Kidney (tissue), 14 donors: ENCODE results near the gene SPEM1. TPM values are rescaled to one million over a fixed set of nuclear protein-coding genes. Genes with fewer than 3 reads are reported as not detected.

Source experiments
- DNase-seq, 5 donors: peaks; one replicate each; pipeline ENCODE4 v3.0.0-alpha.2; 2013 to 2020
- FAIRE-seq: peaks from 2 replicates; lab custom pipeline; 2012; peaks lifted over from hg19 to GRCh38; lab: Jason Lieb, UNC
- H3K27ac ChIP-seq, 2 donors: one replicate each; pipeline ENCODE4 v1.7.0; 2013; ENCODE audit warnings: low read depth in 2 of 2, low read length in 2 of 2, inconsistent platforms in 1 of 2
- H3K27me3 ChIP-seq: one replicate; pipeline ENCODE4 v1.7.1; 2013; ENCODE audit warnings: low read length, inconsistent platforms; ENCODE audit not compliant: control insufficient read depth, insufficient read depth
- H3K36me3 ChIP-seq, 3 donors: one replicate each; pipeline versions ENCODE4 v1.7.0 to v1.7.1; 2013; ENCODE audit warnings: low read length in 3 of 3, control low read depth in 1 of 3, inconsistent platforms in 1 of 3; ENCODE audit not compliant: insufficient read depth in 3 of 3, control insufficient read depth in 2 of 3
- H3K4me1 ChIP-seq, 3 donors: one replicate each; pipeline versions ENCODE4 v1.7.0 to v1.7.1; 2013; ENCODE audit warnings: low read length in 3 of 3, inconsistent platforms in 1 of 3, low read depth in 1 of 3; ENCODE audit not compliant: control insufficient read depth in 2 of 3, insufficient read depth in 2 of 3
- H3K4me3 ChIP-seq, 3 donors: one replicate each; pipeline versions ENCODE4 v1.7.0 to v1.8.1; 2013; ENCODE audit warnings: low read length in 3 of 3, control low read depth in 1 of 3, inconsistent platforms in 1 of 3
- H3K9ac ChIP-seq, 3 donors: one replicate each; pipeline versions ENCODE4 v1.7.0 to v1.7.1; 2013; ENCODE audit warnings: low read length in 3 of 3, control low read depth in 1 of 3, inconsistent platforms in 1 of 3
- H3K9me3 ChIP-seq, 3 donors: one replicate each; pipeline versions ENCODE4 v1.7.0 to v1.7.1; 2013; ENCODE audit warnings: low read length in 3 of 3, control low read depth in 1 of 3, inconsistent platforms in 1 of 3; ENCODE audit not compliant: control insufficient read depth in 2 of 3, insufficient read depth in 1 of 3
- intact Hi-C: fragments of 100-400 bp; cut with DNase I; formaldehyde crosslinking; loops from one replicate; pipeline ENCODE4 v1.11.1; 2022
- polyA plus RNA-seq: library from polyadenylated mRNA; stranded (reverse); fragments of 350-450 nt; fragmentation: Illumina TruSeq; extraction: RNeasy Lipid Tissue Mini Kit (QIAGEN cat#74804); gene quantifications from one replicate; pipeline ENCODE4 v1.2.3, GENCODE V29; 2014; ENCODE audit warnings: low read depth, low replicate concordance; ENCODE audit not compliant: insufficient read depth
- total RNA-seq: library from RNA; stranded (reverse); fragmentation: NEBNext Ultra II Directional; extraction: Animal tissue kit (Norgen Biotek cat#: 25700); gene quantifications from one replicate; pipeline ENCODE4 v1.2.1, GENCODE V29; 2021
- TF ChIP-seq, protein P1 (sequence below): IDR thresholded peaks from 3 replicates; pipeline ENCODE4 v1.5.1; 2012; ENCODE audit warnings: mild to moderate bottlenecking, moderate library complexity, borderline replicate concordance; ENCODE audit not compliant: insufficient read depth; ENCODE audit errors: extremely low read depth
- donor health status: control.
- donor health status: control.
- donor health status: control.
- donor health status: control.
- donor health status: control.
- donor health status: DM: yes; HTN: yes; CAD: no.
- donor health status: Normal renal cell carcinoma (clear cell type).

SPEM1 gene
- total and polyA plus RNA-seq, 2 donors from 2014 or later, result not detected

DNA sequence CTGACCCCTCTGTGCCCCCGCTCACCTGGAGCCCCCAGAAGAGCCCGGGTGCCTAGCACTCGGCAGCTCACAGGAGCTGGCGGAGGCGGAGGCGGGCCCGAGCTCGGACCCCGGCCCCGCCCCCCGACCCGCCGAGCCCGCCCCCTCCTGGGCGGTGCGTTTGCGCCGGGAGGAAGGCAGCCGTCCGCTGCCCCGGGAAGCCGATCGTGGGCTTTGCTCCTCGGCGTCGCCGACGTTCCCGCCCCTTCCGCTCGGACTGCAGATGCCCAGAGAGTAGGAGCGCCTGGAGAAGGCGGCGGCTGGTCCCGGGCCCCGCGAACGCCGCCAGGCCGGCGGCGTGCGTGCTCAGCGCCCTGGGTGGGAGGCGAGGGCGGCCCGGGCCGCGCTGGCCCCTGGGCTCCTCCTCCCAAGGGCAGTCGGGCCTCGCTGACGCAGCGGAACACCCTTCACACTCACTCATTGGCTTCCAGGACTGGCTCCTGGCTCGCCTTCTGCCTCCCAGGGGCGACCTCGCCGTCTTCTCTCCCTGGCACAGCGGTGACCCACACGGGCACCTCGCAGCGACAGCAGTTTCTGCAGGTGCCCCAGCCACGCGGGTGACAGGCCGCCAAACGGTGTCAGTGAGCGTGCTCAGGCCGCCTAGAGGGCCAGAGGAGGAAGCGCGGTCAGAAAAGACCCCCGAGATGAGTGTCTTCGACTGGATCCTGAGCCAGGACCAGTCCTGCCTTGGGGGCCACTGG, 25.5 kb upstream of the SPEM1 start, which contains the start of gene PLSCR3:
Gene PLSCR3 (minus strand): TSS at position 74 of the 740 bp plus-strand sequence. CDS start 415 bp downstream, outside the sequence.
- FAIRE-seq (no peak), DNase-seq (peak; percentile 90 to 96 (median 94))
- intact Hi-C loops, result no loop called here
- peaks cover 0 to 8% (median 0%) of the 10 kb centered on the region in 3 donors for H3K4me1 ChIP-seq
- H3K9ac ChIP-seq, result peak within 1 kb of the TSS; percentile 49 to 94 (median 87)
- H3K27me3 ChIP-seq, result no peaks in the 10 kb centered on the region
- no peaks in the 10 kb centered on the region for H3K9me3 ChIP-seq
- peak within 1 kb of the TSS; percentile 90 to 91 for H3K27ac ChIP-seq
- H3K36me3 ChIP-seq, result peaks cover 0 to 3% (median 0%) of the 10 kb centered on the region in 3 donors
- TF ChIP-seq, protein P1, sequence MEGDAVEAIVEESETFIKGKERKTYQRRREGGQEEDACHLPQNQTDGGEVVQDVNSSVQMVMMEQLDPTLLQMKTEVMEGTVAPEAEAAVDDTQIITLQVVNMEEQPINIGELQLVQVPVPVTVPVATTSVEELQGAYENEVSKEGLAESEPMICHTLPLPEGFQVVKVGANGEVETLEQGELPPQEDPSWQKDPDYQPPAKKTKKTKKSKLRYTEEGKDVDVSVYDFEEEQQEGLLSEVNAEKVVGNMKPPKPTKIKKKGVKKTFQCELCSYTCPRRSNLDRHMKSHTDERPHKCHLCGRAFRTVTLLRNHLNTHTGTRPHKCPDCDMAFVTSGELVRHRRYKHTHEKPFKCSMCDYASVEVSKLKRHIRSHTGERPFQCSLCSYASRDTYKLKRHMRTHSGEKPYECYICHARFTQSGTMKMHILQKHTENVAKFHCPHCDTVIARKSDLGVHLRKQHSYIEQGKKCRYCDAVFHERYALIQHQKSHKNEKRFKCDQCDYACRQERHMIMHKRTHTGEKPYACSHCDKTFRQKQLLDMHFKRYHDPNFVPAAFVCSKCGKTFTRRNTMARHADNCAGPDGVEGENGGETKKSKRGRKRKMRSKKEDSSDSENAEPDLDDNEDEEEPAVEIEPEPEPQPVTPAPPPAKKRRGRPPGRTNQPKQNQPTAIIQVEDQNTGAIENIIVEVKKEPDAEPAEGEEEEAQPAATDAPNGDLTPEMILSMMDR, result peak; percentile 22
- peak within 1 kb of the TSS; percentile 75 to 82 (median 75) for H3K4me3 ChIP-seq

DNA sequence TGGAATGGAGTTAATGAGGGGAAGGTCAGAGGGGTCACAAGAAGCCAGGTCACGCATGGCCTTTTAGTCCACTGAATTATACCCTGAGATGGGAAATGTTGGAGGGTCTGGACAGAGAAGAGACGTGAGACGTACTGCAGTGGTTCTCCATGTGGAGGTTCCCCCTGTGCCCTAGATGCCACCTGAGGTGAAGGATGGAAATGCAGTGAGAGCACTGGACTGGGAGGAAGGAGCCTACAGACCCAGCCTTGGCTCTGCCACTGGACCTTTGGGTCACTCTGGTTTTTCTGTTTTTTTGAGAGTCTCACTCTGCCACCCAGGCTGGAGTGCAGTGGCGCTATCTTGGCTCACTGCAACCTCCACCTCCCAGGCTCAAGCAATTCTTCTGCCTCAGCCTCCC, 24.0 kb upstream of the SPEM1 start:
- intact Hi-C loops, result no loop called here
- Histone ChIP-seq H3K4me1 (peaks cover 0 to 8% (median 0%) of the 10 kb centered on the region in 3 donors), H3K9me3 (no peaks in the 10 kb centered on the region), H3K27me3 (no peaks in the 10 kb centered on the region), H3K36me3 (peaks cover 0 to 3% (median 0%) of the 10 kb centered on the region in 3 donors), H3K9ac (no peak overlapping the region), H3K4me3 (no peak overlapping the region), H3K27ac (no peak overlapping the region)
- no peak for FAIRE-seq
- TF ChIP-seq, protein P1, result no peak
- DNase-seq, result peak in 1 of 5 donors; percentile 42

- no peak overlapping the region for H3K4me3 ChIP-seq
- H3K27ac ChIP-seq, result no peak overlapping the region
- FAIRE-seq, result no peak
- no peaks in the 10 kb centered on the region for H3K36me3 ChIP-seq
- TF ChIP-seq, protein P1, result no peak
- H3K27me3 ChIP-seq, result no peaks in the 10 kb centered on the region
- no peak overlapping the region for H3K9ac ChIP-seq
- H3K4me1 ChIP-seq, result peaks cover 0 to 10% (median 6%) of the 10 kb centered on the region in 3 donors
- intact Hi-C loops, result no loop called here
- H3K9me3 ChIP-seq, result no peaks in the 10 kb centered on the region
- DNase-seq, result no peak
These were observed 21.5 kb upstream of the SPEM1 start for GRCh38 chr17:7398612-7399011.
